ENCODE measurements around the gene SCGB3A2.
"Not testable (repeated sequence)": the region's sequence is repeated elsewhere in the genome, so short reads cannot be mapped to it uniquely, and the experiment has no call there.

SCGB3A2 gene

GRCh38 chr5:147860641-147861025, 17.9 kb upstream of the SCGB3A2 start:
- H3K4me3 ChIP-seq (ENCODE audit: low read depth, low read length) = no peak overlapping the region

GRCh38 chr5:147863454-147864158, 14.9 kb upstream of the SCGB3A2 start:
- H3K4me3 ChIP-seq (ENCODE audit: low read depth, low read length) = no peak overlapping the region

- peak overlapping the region; percentile 27 for H3K4me3 ChIP-seq (ENCODE audit: low read depth, low read length)
Measured at GRCh38 chr5:147869112-147869511, 9.4 kb upstream of the SCGB3A2 start.

- not testable (repeated sequence) for H3K4me3 ChIP-seq (ENCODE audit: low read depth, low read length)
Measured at GRCh38 chr5:147869892-147870291, 8.6 kb upstream of the SCGB3A2 start.

GRCh38 chr5:147871980-147872549, 6.4 kb upstream of the SCGB3A2 start:
- H3K4me3 ChIP-seq (ENCODE audit: low read depth, low read length) = peak overlapping the region; percentile 77

- H3K4me3 ChIP-seq (ENCODE audit: low read depth, low read length) = peak overlapping the region; percentile 80
Measured at GRCh38 chr5:147872744-147873435, 5.6 kb upstream of the SCGB3A2 start.

- H3K4me3 ChIP-seq (ENCODE audit: low read depth, low read length) = peak overlapping the region; percentile 80
Measured at GRCh38 chr5:147874118-147874875, 4.2 kb upstream of the SCGB3A2 start.

- peak overlapping the region; percentile 27 for H3K4me3 ChIP-seq (ENCODE audit: low read depth, low read length)
Measured at GRCh38 chr5:147874910-147875367, 3.6 kb upstream of the SCGB3A2 start.

- H3K4me3 ChIP-seq (ENCODE audit: low read depth, low read length) = no peak overlapping the region
Measured at GRCh38 chr5:147876141-147876540, 2.4 kb upstream of the SCGB3A2 start.

- no peak overlapping the region for H3K4me3 ChIP-seq (ENCODE audit: low read depth, low read length)
Measured at GRCh38 chr5:147876626-147877025, 1.9 kb upstream of the SCGB3A2 start.

- no peak overlapping the region for H3K4me3 ChIP-seq (ENCODE audit: low read depth, low read length)
Measured at GRCh38 chr5:147879784-147880183, 1.3 kb downstream of the SCGB3A2 start.

- no peak overlapping the region for H3K4me3 ChIP-seq (ENCODE audit: low read depth, low read length)
Measured at GRCh38 chr5:147880487-147880886, 2.0 kb downstream of the SCGB3A2 start.

- no peak overlapping the region for H3K4me3 ChIP-seq (ENCODE audit: low read depth, low read length)
Measured at GRCh38 chr5:147882586-147883313, 4.2 kb downstream of the SCGB3A2 start.

GRCh38 chr5:147887026-147887627, 8.6 kb downstream of the SCGB3A2 start:
- no peak overlapping the region for H3K4me3 ChIP-seq (ENCODE audit: low read depth, low read length)

- H3K4me3 ChIP-seq (ENCODE audit: low read depth, low read length) = no peak overlapping the region
Measured at GRCh38 chr5:147887930-147888329, 9.4 kb downstream of the SCGB3A2 start.

GRCh38 chr5:147892696-147893296, 14.3 kb downstream of the SCGB3A2 start:
- no peak overlapping the region for H3K4me3 ChIP-seq (ENCODE audit: low read depth, low read length)

- no peak overlapping the region for H3K4me3 ChIP-seq (ENCODE audit: low read depth, low read length)
Measured at GRCh38 chr5:147893820-147894219, 15.3 kb downstream of the SCGB3A2 start.

- no peak overlapping the region for H3K4me3 ChIP-seq (ENCODE audit: low read depth, low read length)
Measured at GRCh38 chr5:147895864-147896263, 17.4 kb downstream of the SCGB3A2 start.

- H3K4me3 ChIP-seq (ENCODE audit: low read depth, low read length) = no peak overlapping the region
Measured at GRCh38 chr5:147898875-147899401, 20.4 kb downstream of the SCGB3A2 start.

GRCh38 chr5:147901599-147902039, 23.1 kb downstream of the SCGB3A2 start:
- H3K4me3 ChIP-seq (ENCODE audit: low read depth, low read length) = no peak overlapping the region
